ENCODE measurements around the gene NDUFS4.

GRCh38 chr5:53694520-53695022 lies 134.1 kb downstream of the NDUFS4 start:
- no peak for TF ChIP-seq EZH2phosphoT487 (conservative IDR thresholded peaks at IDR 0.05; ENCODE audit: low read length)
- no peak for TF ChIP-seq CTCF (IDR thresholded peaks at IDR 0.05; ENCODE audit: insufficient read depth, low read length, poor library complexity, severe bottlenecking)
